HS-5 (cell line): ENCODE results near the gene FMNL1.

ENCODE experiments used
- DNase-seq: peaks from one replicate; pipeline ENCODE4 v3.0.0-alpha.2; 2012; ENCODE audit warnings: low read depth

The FMNL1 gene

GRCh38 chr17:45222289-45222995 is 757 bp downstream of the FMNL1 start:
- DNase-seq = no peak

- DNase-seq = no peak
These were observed 1.4 kb downstream of the FMNL1 start for GRCh38 chr17:45222996-45223538.

- DNase-seq = no peak
These were observed 2.1 kb downstream of the FMNL1 start for GRCh38 chr17:45223539-45224528.

DNA sequence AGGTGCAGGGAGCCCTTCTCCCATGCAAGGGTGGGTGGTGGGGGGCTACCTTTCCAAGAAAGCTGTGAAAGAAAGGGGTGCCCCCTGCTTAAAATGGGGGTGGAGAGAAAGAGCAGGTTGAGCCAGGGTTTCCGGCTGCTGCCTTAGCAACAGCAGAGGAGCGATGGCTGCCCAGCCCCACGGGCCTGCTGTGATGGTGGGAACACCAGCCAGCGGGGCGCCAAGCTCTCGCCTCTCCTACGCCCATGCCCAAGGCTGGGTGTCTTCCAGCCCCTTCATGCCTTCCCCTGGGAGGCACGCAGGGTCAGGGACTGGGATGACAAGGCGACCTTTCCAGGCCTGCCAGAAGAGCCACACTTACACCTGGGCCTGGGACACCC is 3.0 kb downstream of the FMNL1 start:
- no peak for DNase-seq

- DNase-seq = no peak
These were observed 3.5 kb downstream of the FMNL1 start for GRCh38 chr17:45225051-45225700.

- no peak for DNase-seq
These were observed 4.4 kb downstream of the FMNL1 start for GRCh38 chr17:45225964-45226530.

- DNase-seq = no peak
These were observed 4.9 kb downstream of the FMNL1 start for GRCh38 chr17:45226576-45226975.

- no peak for DNase-seq
These were observed 5.6 kb downstream of the FMNL1 start for GRCh38 chr17:45227101-45227925.

DNA sequence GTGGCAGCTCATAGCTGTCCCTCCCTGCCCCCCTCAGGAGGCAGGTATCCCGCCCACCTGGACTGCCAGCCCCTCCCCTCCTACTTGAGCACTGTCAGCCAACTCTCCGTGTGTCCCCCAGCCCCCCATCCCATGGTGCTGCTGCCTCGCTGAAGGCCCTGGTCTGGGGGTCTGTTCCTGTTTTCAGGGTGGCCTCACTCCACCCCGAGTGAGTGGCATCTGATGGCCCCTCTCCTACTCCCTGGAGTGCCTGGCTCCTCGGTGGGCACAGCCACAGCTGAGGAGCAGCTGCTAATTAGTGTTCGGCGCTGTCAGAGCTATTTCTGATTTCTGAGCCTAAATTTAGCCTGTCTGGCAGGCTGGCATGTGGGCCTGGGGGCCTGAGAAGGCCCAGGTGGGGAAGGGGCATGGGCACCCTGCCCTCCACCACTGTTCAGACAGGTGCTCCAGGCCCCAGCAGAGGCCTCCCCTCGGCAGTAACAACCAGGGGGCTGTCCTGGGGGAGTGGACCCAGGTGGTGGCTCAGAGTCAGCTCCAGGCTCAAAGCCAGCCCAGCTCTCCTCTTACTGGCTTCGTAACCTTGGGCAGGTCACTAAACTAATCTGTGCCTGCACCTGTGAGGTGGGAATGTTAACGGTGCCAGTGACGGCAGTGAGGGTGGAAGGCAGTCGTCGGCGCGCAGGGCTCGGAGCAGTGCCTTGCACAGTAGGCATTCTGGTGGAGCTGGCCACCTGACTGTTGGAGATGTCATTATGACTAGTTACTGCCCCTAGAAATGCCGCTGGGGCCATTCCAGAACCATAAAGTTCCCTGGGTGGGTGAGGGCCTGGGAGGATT is 6.5 kb downstream of the FMNL1 start:
- no peak for DNase-seq

- peak; percentile 66 for DNase-seq
These were observed 7.3 kb downstream of the FMNL1 start for GRCh38 chr17:45228763-45229539.

DNA sequence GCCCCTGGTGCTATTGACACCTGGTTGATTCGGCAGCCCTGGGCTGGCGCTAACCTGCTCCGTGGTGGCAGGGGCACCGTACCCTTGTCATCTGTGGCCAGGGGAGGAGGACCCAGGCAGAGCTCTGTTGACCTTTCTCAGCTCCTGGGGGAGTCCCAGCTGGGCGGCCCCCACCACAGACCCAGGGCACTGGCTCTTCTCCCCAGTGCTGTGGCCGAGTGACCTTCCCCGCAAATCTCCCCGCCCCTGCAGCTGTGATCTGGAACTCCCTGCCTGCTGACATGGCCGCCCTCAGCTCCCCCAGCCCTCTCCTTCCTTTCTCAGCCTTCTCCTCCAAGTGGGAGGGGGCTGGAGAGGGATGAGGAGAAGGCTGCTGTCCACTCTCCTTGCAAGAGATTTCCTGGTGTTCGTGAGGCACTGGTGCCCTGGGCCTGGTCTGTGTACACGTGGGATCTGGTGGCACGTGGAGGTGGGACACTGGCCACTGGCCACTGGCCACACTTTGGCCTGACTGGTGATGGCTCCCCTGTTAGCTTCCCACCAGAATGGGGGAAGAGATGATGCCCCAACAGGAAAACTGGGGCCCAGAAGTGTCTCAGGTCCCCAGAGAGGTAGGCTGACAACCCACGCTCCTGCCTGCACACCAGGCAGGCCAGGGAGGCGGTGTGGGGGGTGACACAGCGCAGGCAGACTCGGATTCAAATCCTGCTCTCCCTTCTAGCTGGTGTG is 8.2 kb downstream of the FMNL1 start:
- DNase-seq = no peak

DNA sequence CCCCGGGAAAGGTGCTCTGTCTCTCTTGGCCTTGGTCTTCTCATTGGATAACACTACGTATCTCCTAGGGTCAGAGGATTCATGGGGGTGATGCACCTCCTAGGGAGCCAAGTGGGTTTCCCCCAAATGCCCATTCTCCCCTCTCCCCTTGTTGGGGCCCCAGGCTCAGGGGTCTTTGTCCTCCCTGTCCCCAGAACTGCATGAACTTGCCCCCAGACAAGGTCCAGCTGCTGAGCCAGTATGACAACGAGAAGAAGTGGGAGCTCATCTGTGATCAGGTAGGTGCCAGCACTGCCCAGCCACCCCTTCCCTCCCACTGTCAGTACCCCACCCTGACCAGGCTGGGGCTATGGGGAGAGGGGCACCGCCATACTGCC is 8.7 kb downstream of the FMNL1 start:
- DNase-seq = no peak

GRCh38 chr17:45230787-45231480 is 9.2 kb downstream of the FMNL1 start:
- no peak for DNase-seq

GRCh38 chr17:45231481-45232116 is 9.9 kb downstream of the FMNL1 start:
- no peak for DNase-seq

DNA sequence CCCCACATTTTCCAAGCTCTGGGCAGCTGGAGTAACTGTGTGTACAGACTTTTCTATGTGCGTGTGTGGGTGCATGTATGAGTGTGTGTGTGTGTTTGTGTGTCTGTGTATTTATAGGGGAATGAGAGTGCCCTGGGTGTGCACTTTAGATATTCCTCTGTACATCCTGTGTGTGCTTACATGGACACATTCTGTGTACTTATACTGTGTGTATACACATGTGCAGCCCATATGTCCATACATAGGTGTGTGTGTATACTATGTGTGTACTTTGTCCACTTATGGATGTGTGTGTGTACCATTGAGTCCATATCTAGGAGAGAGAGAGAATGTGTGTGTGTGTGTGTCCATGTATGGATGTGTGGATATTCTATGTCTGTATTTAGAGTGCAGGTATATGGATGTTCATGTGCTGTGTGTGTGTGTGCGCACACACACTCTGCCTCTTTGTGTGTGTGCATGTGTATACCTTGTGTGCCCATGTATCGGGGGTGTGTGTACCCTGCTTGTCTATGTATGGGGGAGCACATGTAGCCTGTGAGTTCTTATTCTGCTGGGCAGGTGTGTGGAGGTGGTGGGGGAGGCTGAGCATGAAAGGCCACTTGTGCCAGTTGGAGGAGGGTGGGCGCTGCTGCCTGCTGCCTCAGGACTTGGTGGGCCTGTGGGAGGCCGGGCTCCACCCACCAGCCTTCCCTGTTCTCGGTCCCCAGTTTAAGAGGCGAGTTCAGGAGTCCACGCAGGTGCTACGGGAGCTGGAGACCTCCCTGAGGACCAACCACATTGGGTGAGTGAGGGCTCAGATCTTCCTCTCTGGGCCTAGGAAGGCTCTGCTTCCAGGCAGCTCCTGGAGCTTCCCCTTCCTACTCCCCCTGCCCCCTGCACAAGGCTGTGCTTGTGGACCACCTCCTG is 11.1 kb downstream of the FMNL1 start:
- no peak for DNase-seq

GRCh38 chr17:45233423-45233924 is 11.8 kb downstream of the FMNL1 start:
- no peak for DNase-seq
